ENCODE data around the gene TMEM44. TPM values are rescaled to one million over a fixed set of nuclear protein-coding genes. Genes with fewer than 3 reads are reported as not detected.

TMEM44 gene
- total and polyA plus RNA-seq, 2 of the 4 experiments (the other 2 are of a cell fraction) = 9.7 to 24.2 TPM

DNA sequence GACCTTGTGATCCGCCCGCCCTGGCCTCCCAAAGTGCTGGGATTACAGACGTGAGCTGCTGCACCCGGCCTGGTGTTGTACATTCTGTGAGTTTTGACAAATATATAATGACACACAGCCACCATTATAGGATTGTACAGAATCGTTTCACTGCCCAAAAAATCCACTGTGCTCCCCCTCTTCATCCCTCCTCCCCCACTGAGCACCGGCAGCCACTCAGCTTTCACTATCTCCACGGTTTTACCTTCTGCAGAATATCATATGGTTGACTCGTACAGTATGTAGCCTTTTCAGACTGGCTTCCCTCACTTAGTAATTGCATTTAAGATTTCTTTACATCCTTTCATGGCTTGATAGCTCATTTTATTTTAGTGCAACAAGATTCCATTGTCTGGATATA, 89.7 kb downstream of the TMEM44 start:
- H4K91ac ChIP-seq (ENCODE audit: insufficient read depth, low read depth, low read length) = no peak overlapping the region
- peaks cover 3% of the 10 kb centered on the region for H3K4me1 ChIP-seq (ENCODE audit: control insufficient read depth, insufficient read depth, low read length)
- H3K9ac ChIP-seq (ENCODE audit: low read depth, low read length) = no peak overlapping the region
- WGBS, 2 experiments (ENCODE audit: extremely low coverage in 2 of 2, insufficient read length in 1 of 2) = no CpG with 5 or more reads among the region's 8 CpGs
- ATAC-seq (ENCODE audit: low read depth) (no peak), DNase-seq (no peak)
- ChIA-PET CTCF (no interaction called here), POLR2A (ENCODE audit: unreplicated experiment) (no interaction called here)
- H2BK5ac ChIP-seq (ENCODE audit: low read depth, low read length, poor library complexity, severe bottlenecking) = no peak overlapping the region
- H2AFZ ChIP-seq (replicated peaks; ENCODE audit: low read length, poor library complexity) = no peak overlapping the region
- no peak overlapping the region for H3K4me2 ChIP-seq (ENCODE audit: low read depth, low read length)
- H3K23ac ChIP-seq (ENCODE audit: low read depth, low read length) = no peak overlapping the region
- H4K20me1 ChIP-seq (ENCODE audit: insufficient read depth, low read length) = no peaks in the 10 kb centered on the region
- dilution Hi-C loops (cut with HindIII; ENCODE audit: low sequenced_read_pairs, unreplicated experiment) (no loop called here), in situ Hi-C loops (cut with MboI; ENCODE audit: low sequenced_read_pairs) (no loop called here), intact Hi-C loops (cut with micrococcal nuclease) (no loop called here)
- peaks cover 5% of the 10 kb centered on the region; the same call in 1 of the 2 replicates for H3K9me1 ChIP-seq (ENCODE audit: insufficient read depth, low read length)
- no peak overlapping the region for H2BK120ac ChIP-seq (ENCODE audit: low read depth, low read length)
- H4K8ac ChIP-seq (ENCODE audit: low read depth in 2 of 2, low read length in 2 of 2) = no peak overlapping the region
- no peak overlapping the region for H3K4me3 ChIP-seq (ENCODE audit: insufficient read depth, low read depth, low read length)
- H3K79me1 ChIP-seq (ENCODE audit: low read depth in 1 of 2, low read length in 2 of 2) = no peaks in the 10 kb centered on the region
- H3K36me3 ChIP-seq (ENCODE audit: control insufficient read depth, insufficient read depth, low read length) = no peaks in the 10 kb centered on the region
- no peak overlapping the region for H2AK5ac ChIP-seq (ENCODE audit: low read depth, low read length)
- no TSS peak for BruUV-seq (replicated peaks)
- no peaks in the 10 kb centered on the region for H3K27me3 ChIP-seq (ENCODE audit: control insufficient read depth, insufficient read depth, low read length)
- H2AK9ac ChIP-seq (replicated peaks; ENCODE audit: low read depth, low read length, poor library complexity) = no peak overlapping the region
- H3K4ac ChIP-seq (ENCODE audit: low read depth, low read length) = no peak overlapping the region
- no peak overlapping the region for H2BK15ac ChIP-seq (ENCODE audit: low read depth, low read length)
- H3K27ac ChIP-seq (ENCODE audit: insufficient read depth, low read length) = no peak overlapping the region
- TF ChIP-seq, protein P1, sequence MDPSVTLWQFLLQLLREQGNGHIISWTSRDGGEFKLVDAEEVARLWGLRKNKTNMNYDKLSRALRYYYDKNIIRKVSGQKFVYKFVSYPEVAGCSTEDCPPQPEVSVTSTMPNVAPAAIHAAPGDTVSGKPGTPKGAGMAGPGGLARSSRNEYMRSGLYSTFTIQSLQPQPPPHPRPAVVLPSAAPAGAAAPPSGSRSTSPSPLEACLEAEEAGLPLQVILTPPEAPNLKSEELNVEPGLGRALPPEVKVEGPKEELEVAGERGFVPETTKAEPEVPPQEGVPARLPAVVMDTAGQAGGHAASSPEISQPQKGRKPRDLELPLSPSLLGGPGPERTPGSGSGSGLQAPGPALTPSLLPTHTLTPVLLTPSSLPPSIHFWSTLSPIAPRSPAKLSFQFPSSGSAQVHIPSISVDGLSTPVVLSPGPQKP (IDR thresholded peaks at IDR 0.05; ENCODE audit: borderline replicate concordance, low read depth, low read length) = no peak
- no peak for TF ChIP-seq RCOR1 (IDR thresholded peaks at IDR 0.05; ENCODE audit: insufficient replicate concordance, low read length)
- no peak for TF ChIP-seq NFE2L2 (IDR thresholded peaks at IDR 0.05; ENCODE audit: low read depth, low read length)
- no peak for TF ChIP-seq MAZ (IDR thresholded peaks at IDR 0.05; ENCODE audit: borderline replicate concordance, low read depth, low read length)
- TF ChIP-seq, protein P2, sequence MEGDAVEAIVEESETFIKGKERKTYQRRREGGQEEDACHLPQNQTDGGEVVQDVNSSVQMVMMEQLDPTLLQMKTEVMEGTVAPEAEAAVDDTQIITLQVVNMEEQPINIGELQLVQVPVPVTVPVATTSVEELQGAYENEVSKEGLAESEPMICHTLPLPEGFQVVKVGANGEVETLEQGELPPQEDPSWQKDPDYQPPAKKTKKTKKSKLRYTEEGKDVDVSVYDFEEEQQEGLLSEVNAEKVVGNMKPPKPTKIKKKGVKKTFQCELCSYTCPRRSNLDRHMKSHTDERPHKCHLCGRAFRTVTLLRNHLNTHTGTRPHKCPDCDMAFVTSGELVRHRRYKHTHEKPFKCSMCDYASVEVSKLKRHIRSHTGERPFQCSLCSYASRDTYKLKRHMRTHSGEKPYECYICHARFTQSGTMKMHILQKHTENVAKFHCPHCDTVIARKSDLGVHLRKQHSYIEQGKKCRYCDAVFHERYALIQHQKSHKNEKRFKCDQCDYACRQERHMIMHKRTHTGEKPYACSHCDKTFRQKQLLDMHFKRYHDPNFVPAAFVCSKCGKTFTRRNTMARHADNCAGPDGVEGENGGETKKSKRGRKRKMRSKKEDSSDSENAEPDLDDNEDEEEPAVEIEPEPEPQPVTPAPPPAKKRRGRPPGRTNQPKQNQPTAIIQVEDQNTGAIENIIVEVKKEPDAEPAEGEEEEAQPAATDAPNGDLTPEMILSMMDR (conservative IDR thresholded peaks at IDR 0.05; ENCODE audit: low read depth, low read length) = no peak
- no peak for TF ChIP-seq MAFK (IDR thresholded peaks at IDR 0.05; ENCODE audit: low read depth, low read length)
- TF ChIP-seq CHD1 (IDR thresholded peaks at IDR 0.05; ENCODE audit: low read depth, low read length) = no peak
- no peak for TF ChIP-seq SMC3 (IDR thresholded peaks at IDR 0.05; ENCODE audit: low read depth, low read length)
- TF ChIP-seq USF2 (IDR thresholded peaks at IDR 0.05; ENCODE audit: low read depth, low read length) = no peak
- no peak for TF ChIP-seq RFX5 (IDR thresholded peaks at IDR 0.05; ENCODE audit: low read depth, low read length)
- TF ChIP-seq RAD21 (IDR thresholded peaks at IDR 0.05; ENCODE audit: low read length) = no peak
- TF ChIP-seq CEBPB (IDR thresholded peaks at IDR 0.05; ENCODE audit: low read depth, low read length) = no peak
- TF ChIP-seq POLR2A (IDR thresholded peaks at IDR 0.05; ENCODE audit: low read depth, low read length) = no peak
- H3K18ac ChIP-seq (ENCODE audit: low read depth, low read length) = no peak overlapping the region
- H3K9me3 ChIP-seq (ENCODE audit: control insufficient read depth, insufficient read depth, low read length) = no peaks in the 10 kb centered on the region
- H4K5ac ChIP-seq (ENCODE audit: low read depth, low read length) = no peak overlapping the region
- no peak overlapping the region for H2BK20ac ChIP-seq (ENCODE audit: low read depth, low read length)
- no peak overlapping the region for H3K56ac ChIP-seq (ENCODE audit: extremely low read depth, insufficient read depth, low read length)
- H3K14ac ChIP-seq (replicated peaks; ENCODE audit: low read depth, low read length) = no peak overlapping the region
